Fibroblast of the aortic adventitia (primary cell): Measurements from ENCODE around the gene STAU1. TPM values are rescaled to one million over a fixed set of nuclear protein-coding genes. Genes with fewer than 3 reads are reported as not detected.
"Not testable (repeated sequence)": the region's sequence is repeated elsewhere in the genome, so short reads cannot be mapped to it uniquely, and the experiment has no call there.

Experiments
- DNase-seq: peaks from one replicate; pipeline ENCODE4 v3.0.0-alpha.2; 2010; ENCODE audit warnings: low read depth
- H3K4me3 ChIP-seq: 2 replicates; pipeline ENCODE4 v1.5.1; 2011; ENCODE audit warnings: low read depth, mild to moderate bottlenecking, control low read depth, low read length, moderate library complexity
- CTCF ChIP-seq: IDR thresholded peaks from 2 replicates; pipeline ENCODE4 v1.5.1; 2011; ENCODE audit warnings: mild to moderate bottlenecking, low read length, control low read depth, inconsistent platforms; ENCODE audit not compliant: insufficient read depth
- total RNA-seq: library from RNA; depleted of rRNA; stranded (reverse); fragments of >200 nt; gene quantifications from 2 replicates; pipeline ENCODE4 v1.2.3, GENCODE V29; 2012; ENCODE audit warnings: low replicate concordance

STAU1 gene
- total RNA-seq, 1 donor = 60.0 TPM

- no peak for DNase-seq
- TF ChIP-seq CTCF = no peak
- no peak overlapping the region for H3K4me3 ChIP-seq
Measured at GRCh38 chr20:49179368-49180277, 8.5 kb downstream of the STAU1 start.

- no peak for TF ChIP-seq CTCF
- H3K4me3 ChIP-seq = no peak overlapping the region
- DNase-seq = no peak
Measured at GRCh38 chr20:49174183-49174582, 14.0 kb downstream of the STAU1 start.

- TF ChIP-seq CTCF = no peak
- H3K4me3 ChIP-seq = no peak overlapping the region
- DNase-seq = no peak
Measured at GRCh38 chr20:49172413-49172812, 15.7 kb downstream of the STAU1 start.

- H3K4me3 ChIP-seq = no peak overlapping the region
- no peak for DNase-seq
- no peak for TF ChIP-seq CTCF
Measured at GRCh38 chr20:49171909-49172308, 16.2 kb downstream of the STAU1 start.

GRCh38 chr20:49170714-49171113 is 17.4 kb downstream of the STAU1 start:
- DNase-seq = no peak
- no peak overlapping the region for H3K4me3 ChIP-seq
- no peak for TF ChIP-seq CTCF

GRCh38 chr20:49169547-49169946 is 18.6 kb downstream of the STAU1 start:
- no peak for TF ChIP-seq CTCF
- no peak for DNase-seq
- no peak overlapping the region for H3K4me3 ChIP-seq

- H3K4me3 ChIP-seq, DNase-seq: not testable (repeated sequence)
Measured at GRCh38 chr20:49168864-49169263, 19.3 kb downstream of the STAU1 start.
